ENCODE measurements around the gene DDO.

- TF ChIP-seq YY1 (IDR thresholded peaks at IDR 0.05; ENCODE audit: low read depth) (no peak), NFIC (IDR thresholded peaks at IDR 0.05) (no peak), EP300 (IDR thresholded peaks at IDR 0.05; ENCODE audit: borderline replicate concordance) (no peak), CEBPB (IDR thresholded peaks at IDR 0.05) (no peak), MAX (IDR thresholded peaks at IDR 0.05) (no peak)
These were observed 29.9 kb downstream of the DDO start for GRCh38 chr6:110385458-110385863.
